ENCODE results near the gene MINDY4.

The MINDY4 gene

DNA sequence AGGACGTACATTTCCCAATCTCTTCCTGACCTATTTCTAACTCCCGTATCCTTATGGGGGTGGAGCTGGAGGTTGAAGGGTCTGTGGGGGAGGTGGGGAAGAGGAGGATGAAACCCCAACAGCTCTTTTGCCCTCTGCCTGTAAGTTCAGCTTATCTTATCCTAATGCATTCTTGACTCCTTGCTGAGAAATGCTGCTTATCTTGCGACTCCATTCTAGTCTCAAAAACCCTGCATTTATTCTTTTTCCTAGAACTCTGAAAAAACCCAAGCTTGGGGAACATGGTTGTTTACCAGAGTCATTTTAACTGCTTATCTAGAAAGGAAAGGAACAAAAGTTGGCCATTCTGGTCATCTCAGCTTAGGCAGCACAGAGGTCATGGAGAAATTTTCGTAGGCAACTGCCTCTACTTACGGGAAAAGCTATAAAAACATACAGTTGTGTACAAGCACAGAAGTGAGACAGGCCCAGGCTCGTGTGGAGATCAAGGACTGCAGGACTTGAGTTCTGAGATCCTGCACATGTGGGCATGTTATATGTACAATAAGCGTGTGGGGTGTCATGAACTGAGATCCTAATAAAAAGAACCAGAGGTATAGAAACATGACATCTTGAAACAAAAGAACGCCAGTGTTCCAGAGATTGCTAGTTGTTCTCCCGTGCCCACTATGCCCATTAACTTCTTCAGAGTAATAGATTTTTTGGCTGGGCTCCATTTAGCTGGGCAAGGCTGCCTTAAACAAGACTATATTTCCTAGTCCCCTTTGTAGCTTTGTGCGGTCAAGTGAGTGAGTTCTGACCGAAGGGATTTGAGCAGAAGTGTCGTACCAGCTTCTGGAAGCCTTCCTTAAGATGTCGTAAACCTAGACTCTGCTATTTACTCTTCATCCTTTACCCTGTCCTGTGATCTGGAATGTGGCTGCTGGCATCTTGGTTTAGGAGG is 9.7 kb upstream of the MINDY4 start:
- no peaks in the 10 kb centered on the region for H3K4me1 ChIP-seq (ENCODE audit: control insufficient read depth, insufficient read depth, low read length)
- H3K27me3 ChIP-seq (ENCODE audit: control insufficient read depth, insufficient read depth, low read length), result peaks cover 4% of the 10 kb centered on the region
- H3K36me3 ChIP-seq (ENCODE audit: control insufficient read depth, insufficient read depth, low read length), result no peaks in the 10 kb centered on the region
- H3K9me3 ChIP-seq (ENCODE audit: control insufficient read depth, low read length), result no peaks in the 10 kb centered on the region
- no peak overlapping the region for H3K4me3 ChIP-seq (ENCODE audit: low read length)
- no peak overlapping the region for H3K9ac ChIP-seq (ENCODE audit: low read length)

DNA sequence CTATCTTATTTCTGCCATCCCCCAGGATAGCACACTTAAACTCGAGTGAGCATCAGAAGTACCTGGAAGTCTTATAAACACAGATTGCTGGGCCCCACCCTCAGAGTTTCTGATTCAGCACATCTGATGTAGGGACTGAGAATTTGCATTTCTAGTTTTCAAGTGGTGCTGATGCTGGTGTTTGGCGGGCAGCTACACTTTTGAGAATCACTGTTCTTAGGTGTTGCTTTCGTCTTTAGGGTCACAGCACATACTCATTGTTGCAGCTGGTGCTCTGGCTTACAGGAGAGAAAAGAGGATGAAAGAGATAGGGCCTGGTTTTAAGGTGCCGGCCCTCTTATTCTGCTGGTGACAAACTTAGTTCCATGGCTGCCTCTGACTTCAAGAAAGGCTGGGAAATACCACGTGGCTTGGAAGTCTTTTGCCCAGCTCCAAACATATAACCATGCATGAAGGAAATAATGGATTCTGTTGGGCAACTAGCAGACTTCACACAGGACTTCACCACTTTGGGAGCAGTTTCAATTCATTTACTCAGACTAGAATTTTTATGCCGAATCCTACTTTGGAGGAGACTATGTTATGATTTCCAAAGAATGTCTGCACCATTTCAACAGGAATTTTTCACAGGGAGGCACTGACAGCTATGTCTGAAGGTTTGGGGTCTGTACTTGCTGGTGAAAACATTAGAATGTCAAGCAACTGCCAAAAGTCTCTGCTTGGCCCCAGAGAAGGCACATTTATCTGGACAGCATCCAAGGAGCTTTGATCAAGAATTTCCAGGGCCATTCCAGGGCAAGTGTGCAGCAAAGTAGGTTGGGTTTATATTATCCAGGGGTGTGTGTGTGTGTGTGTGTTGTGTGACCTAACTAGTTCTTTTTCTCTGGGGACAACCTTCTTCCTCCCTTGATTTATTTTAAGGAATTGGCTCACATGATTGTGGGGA is 6.9 kb upstream of the MINDY4 start:
- peaks cover 4% of the 10 kb centered on the region for H3K27me3 ChIP-seq (ENCODE audit: control insufficient read depth, insufficient read depth, low read length)
- no peak overlapping the region for H3K9ac ChIP-seq (ENCODE audit: low read length)
- H3K9me3 ChIP-seq (ENCODE audit: control insufficient read depth, low read length), result no peaks in the 10 kb centered on the region
- H3K4me3 ChIP-seq (ENCODE audit: low read length), result no peak overlapping the region
- no peaks in the 10 kb centered on the region for H3K4me1 ChIP-seq (ENCODE audit: control insufficient read depth, insufficient read depth, low read length)
- no peaks in the 10 kb centered on the region for H3K36me3 ChIP-seq (ENCODE audit: control insufficient read depth, insufficient read depth, low read length)

DNA sequence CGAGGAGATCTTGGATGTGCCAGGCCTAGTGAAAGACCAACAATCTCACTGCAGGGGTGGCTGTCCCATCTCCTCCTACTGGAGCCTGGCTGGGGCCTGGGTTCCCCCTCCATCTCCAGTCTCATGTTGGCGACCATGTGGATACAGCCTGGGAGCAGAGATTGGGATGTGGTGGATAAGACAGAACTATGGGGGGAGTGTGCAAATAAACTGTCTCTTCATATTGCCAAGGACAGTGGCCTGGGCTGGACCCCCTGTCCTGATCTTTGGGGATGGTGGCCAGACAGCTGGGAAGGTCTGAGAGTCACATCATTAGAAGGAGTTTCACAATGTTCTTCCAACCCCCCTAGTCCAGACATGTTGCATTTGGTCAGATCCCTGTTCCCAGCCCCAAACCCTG is 5.8 kb upstream of the MINDY4 start:
- H3K36me3 ChIP-seq (ENCODE audit: control insufficient read depth, insufficient read depth, low read length), result no peaks in the 10 kb centered on the region
- no peaks in the 10 kb centered on the region for H3K9me3 ChIP-seq (ENCODE audit: control insufficient read depth, low read length)
- H3K27me3 ChIP-seq (ENCODE audit: control insufficient read depth, insufficient read depth, low read length), result no peaks in the 10 kb centered on the region
- H3K9ac ChIP-seq (ENCODE audit: low read length), result no peak overlapping the region
- no peak overlapping the region for H3K4me3 ChIP-seq (ENCODE audit: low read length)
- H3K4me1 ChIP-seq (ENCODE audit: control insufficient read depth, insufficient read depth, low read length), result no peaks in the 10 kb centered on the region

DNA sequence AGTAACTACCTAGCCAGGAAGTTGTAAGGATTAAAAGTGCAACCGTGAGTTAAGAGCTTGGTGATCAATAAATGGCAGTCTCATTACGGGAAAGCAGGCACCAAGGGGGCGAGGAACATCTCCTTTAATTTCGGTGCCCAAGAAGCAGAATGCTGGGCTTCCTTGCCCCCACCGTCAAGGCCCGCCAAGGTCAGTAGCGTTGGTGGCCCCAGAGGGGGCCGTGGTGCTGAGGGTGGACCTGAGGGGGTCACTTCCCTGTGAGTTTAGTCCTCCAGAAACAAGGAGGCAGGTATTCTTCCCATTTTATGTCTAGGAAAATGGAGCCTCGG is 408 bp upstream of the MINDY4 start:
- no peaks in the 10 kb centered on the region for H3K27me3 ChIP-seq (ENCODE audit: control insufficient read depth, insufficient read depth, low read length)
- peaks cover 5% of the 10 kb centered on the region for H3K4me1 ChIP-seq (ENCODE audit: control insufficient read depth, insufficient read depth, low read length)
- H3K4me3 ChIP-seq (ENCODE audit: low read length), result no peak overlapping the region
- no peaks in the 10 kb centered on the region for H3K9me3 ChIP-seq (ENCODE audit: control insufficient read depth, low read length)
- no peaks in the 10 kb centered on the region for H3K36me3 ChIP-seq (ENCODE audit: control insufficient read depth, insufficient read depth, low read length)
- peak overlapping the region; percentile 74 for H3K9ac ChIP-seq (ENCODE audit: low read length)

DNA sequence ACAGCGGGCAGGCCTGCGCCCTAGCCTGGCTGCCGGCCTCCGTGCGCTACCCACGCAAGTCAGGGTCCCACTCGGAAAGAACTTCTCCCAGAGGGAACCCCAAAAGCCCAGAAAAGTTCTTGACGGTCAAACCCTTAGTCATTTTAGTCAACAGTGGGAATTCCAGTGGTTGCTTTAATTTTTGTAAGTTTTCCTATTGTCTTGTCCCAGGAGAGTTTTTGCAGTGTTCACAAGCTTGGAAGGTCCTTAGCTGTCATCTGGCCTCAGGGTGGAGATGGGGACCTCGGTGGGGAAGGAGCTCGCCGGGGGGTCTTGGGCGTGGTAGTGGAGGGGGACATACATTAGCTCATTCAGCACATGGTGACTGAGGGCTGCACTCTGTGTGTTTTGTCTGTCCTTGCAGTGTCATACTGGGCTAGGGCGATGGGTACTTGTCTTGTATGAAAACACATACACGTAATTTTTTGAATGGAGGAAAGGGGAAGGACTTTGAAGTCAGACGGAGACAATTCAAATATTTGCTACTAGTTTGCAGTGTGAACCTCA is 736 bp downstream of the MINDY4 start:
- peak overlapping the region; percentile 74 for H3K9ac ChIP-seq (ENCODE audit: low read length)
- no peaks in the 10 kb centered on the region for H3K36me3 ChIP-seq (ENCODE audit: control insufficient read depth, insufficient read depth, low read length)

DNA sequence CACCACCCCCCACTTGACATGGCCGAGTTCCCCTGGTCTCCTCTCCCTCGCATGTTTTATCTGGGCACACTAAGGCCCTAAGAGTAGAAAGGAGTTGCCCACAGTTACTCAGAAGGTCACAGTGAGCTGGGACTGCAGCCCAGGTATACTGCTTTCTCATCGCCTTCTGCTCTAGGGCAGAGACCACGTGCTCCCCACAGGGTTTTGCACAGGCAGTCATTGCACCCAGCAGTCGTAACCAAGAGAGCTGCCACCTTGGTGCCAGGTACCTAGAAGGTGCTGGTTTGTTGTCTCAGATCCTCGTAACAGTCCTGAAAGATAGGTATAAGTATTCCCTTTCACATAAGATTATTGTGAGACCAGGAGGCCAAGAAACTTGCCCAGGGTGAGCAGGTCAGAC is 1.8 kb downstream of the MINDY4 start:
- no peak overlapping the region for H3K4me3 ChIP-seq (ENCODE audit: low read length)
- H3K27me3 ChIP-seq (ENCODE audit: control insufficient read depth, insufficient read depth, low read length), result no peaks in the 10 kb centered on the region
- H3K9ac ChIP-seq (ENCODE audit: low read length), result no peak overlapping the region
- H3K4me1 ChIP-seq (ENCODE audit: control insufficient read depth, insufficient read depth, low read length), result peaks cover 5% of the 10 kb centered on the region
- H3K36me3 ChIP-seq (ENCODE audit: control insufficient read depth, insufficient read depth, low read length), result no peaks in the 10 kb centered on the region
- no peaks in the 10 kb centered on the region for H3K9me3 ChIP-seq (ENCODE audit: control insufficient read depth, low read length)

More for the DNA sequence above, 736 bp downstream of the MINDY4 start:
- Histone ChIP-seq H3K27me3 (ENCODE audit: control insufficient read depth, insufficient read depth, low read length) (no peaks in the 10 kb centered on the region), H3K9me3 (ENCODE audit: control insufficient read depth, low read length) (no peaks in the 10 kb centered on the region), H3K4me1 (ENCODE audit: control insufficient read depth, insufficient read depth, low read length) (peaks cover 5% of the 10 kb centered on the region), H3K4me3 (ENCODE audit: low read length) (peak overlapping the region; percentile 57)

DNA sequence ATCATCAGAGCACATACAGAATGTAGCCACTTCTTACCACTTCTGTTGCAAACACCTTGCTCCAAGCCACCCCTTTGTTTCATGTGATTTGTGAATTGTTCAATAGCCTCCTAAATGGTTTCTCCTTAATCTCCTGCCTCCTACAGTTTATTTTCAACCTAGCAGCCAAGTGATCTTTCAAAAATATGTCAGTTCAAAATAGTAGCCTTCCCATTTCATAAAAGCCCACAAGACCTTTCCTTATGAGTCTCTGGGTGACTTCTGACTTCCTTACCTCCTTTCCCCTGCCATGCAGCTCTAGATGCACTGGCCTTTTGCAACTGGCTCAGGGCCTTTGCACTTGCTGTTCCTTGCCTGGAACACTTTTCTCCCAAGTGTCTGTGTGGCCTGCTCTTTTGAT is 4.8 kb downstream of the MINDY4 start:
- Histone ChIP-seq H3K36me3 (ENCODE audit: control insufficient read depth, insufficient read depth, low read length) (no peaks in the 10 kb centered on the region), H3K9me3 (ENCODE audit: control insufficient read depth, low read length) (no peaks in the 10 kb centered on the region), H3K4me1 (ENCODE audit: control insufficient read depth, insufficient read depth, low read length) (no peaks in the 10 kb centered on the region), H3K27me3 (ENCODE audit: control insufficient read depth, insufficient read depth, low read length) (no peaks in the 10 kb centered on the region), H3K9ac (ENCODE audit: low read length) (no peak overlapping the region), H3K4me3 (ENCODE audit: low read length) (no peak overlapping the region)

DNA sequence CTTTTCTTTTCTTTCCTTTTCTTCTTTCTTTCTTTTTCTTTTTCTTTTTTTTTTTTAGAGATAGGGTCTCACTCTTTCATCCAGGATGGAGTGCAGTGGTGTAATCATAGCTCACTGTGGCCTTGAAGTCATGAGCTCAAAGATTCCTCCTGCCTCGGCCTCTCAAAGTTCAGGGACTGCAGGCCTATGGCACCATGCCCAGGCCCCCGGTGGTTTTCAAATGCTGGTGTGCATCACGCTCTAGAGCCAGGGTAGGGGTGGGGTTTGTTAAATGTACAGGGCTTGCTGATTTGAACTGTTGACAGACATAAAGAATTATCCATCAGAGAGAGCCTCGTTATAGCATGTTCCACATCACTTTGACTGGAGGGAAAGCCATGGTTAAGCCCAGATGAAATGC is 5.8 kb downstream of the MINDY4 start:
- Histone ChIP-seq H3K9me3 (ENCODE audit: control insufficient read depth, low read length) (no peaks in the 10 kb centered on the region), H3K9ac (ENCODE audit: low read length) (no peak overlapping the region), H3K4me3 (ENCODE audit: low read length) (no peak overlapping the region), H3K36me3 (ENCODE audit: control insufficient read depth, insufficient read depth, low read length) (no peaks in the 10 kb centered on the region), H3K27me3 (ENCODE audit: control insufficient read depth, insufficient read depth, low read length) (no peaks in the 10 kb centered on the region), H3K4me1 (ENCODE audit: control insufficient read depth, insufficient read depth, low read length) (no peaks in the 10 kb centered on the region)

DNA sequence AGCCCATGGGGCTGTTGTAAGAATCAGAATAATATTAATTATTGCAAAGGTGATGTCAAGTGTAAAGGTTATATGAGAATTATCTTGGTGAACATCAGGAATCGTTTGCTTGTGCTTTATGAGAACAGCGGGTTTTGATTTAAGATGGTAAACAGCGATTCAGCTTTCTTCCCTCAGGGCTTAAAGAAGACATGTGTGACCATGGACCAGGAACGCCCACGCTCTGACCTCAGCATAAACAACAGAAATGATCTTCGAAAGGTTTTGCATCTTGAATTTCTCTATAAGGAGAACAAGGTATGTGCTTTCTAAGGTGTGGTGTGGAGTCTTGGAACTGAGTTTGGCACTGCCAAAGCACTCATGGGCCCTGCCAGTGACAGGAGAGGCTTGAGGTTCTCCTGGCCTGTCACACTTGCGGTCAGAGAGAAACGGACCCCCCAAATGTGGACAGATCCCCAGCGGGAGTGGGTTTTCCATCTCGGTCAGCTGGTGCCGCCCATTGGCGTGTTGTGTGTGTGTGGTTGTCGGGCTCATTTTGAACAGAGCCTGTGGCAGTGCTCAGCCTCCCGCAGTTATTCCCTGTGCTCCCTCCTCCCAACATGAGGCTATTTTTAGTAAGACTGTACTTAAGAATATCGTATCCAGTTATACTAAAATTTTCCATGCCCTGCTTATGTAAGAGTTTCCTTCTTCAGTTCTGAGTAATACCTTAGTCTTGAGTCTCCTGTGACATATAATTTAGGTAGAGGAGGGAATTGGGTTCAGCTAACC is 7.2 kb downstream of the MINDY4 start:
- no peaks in the 10 kb centered on the region for H3K9me3 ChIP-seq (ENCODE audit: control insufficient read depth, low read length)
- no peaks in the 10 kb centered on the region for H3K36me3 ChIP-seq (ENCODE audit: control insufficient read depth, insufficient read depth, low read length)
- H3K4me3 ChIP-seq (ENCODE audit: low read length), result no peak overlapping the region
- no peaks in the 10 kb centered on the region for H3K27me3 ChIP-seq (ENCODE audit: control insufficient read depth, insufficient read depth, low read length)
- H3K9ac ChIP-seq (ENCODE audit: low read length), result no peak overlapping the region
- H3K4me1 ChIP-seq (ENCODE audit: control insufficient read depth, insufficient read depth, low read length), result no peaks in the 10 kb centered on the region

DNA sequence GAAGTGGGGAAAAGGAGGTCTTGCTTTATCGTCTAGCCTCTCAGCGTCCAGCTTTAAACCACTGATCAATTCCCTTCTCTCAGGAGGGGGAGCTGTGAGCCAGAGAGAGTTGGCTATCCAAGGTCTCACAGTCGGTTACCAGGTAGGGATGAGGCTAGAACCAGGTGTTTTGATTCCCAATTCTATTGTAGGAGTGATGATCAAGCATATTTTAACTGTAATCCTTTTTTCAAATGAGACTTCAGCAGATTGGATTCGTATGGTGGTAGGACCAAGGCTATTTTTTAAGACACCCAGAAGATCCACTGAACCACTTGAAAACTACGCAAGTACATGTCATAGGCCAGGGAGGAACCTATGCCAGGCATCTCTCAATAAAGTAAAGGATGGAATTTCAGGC is 8.4 kb downstream of the MINDY4 start:
- Histone ChIP-seq H3K9ac (ENCODE audit: low read length) (no peak overlapping the region), H3K27me3 (ENCODE audit: control insufficient read depth, insufficient read depth, low read length) (no peaks in the 10 kb centered on the region), H3K4me1 (ENCODE audit: control insufficient read depth, insufficient read depth, low read length) (no peaks in the 10 kb centered on the region), H3K36me3 (ENCODE audit: control insufficient read depth, insufficient read depth, low read length) (no peaks in the 10 kb centered on the region), H3K9me3 (ENCODE audit: control insufficient read depth, low read length) (no peaks in the 10 kb centered on the region), H3K4me3 (ENCODE audit: low read length) (no peak overlapping the region)

DNA sequence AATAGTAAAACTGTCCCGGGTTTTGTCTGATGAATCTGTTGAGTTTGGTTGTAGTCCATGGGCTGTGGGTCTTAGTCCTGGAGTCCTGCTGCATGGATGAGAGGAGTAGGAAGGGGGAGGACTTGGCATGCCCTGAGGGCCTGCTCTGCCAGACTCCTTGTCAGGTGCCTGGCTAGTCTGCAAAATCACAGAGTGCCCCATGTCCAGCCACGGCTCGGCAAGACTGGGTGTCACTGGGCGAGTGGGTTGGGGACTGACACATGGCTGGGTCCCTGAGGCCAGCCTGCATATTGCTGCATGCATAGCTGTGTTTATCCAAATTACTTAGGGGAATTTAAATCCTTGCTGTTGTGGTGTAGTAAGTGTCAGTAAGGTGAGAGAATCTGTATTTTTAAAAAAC is 9.7 kb downstream of the MINDY4 start:
- Histone ChIP-seq H3K9me3 (ENCODE audit: control insufficient read depth, low read length) (no peaks in the 10 kb centered on the region), H3K27me3 (ENCODE audit: control insufficient read depth, insufficient read depth, low read length) (no peaks in the 10 kb centered on the region), H3K9ac (ENCODE audit: low read length) (no peak overlapping the region), H3K36me3 (ENCODE audit: control insufficient read depth, insufficient read depth, low read length) (no peaks in the 10 kb centered on the region), H3K4me1 (ENCODE audit: control insufficient read depth, insufficient read depth, low read length) (no peaks in the 10 kb centered on the region), H3K4me3 (ENCODE audit: low read length) (no peak overlapping the region)
